ENCODE data around the gene CWC27.

The CWC27 gene

DNA sequence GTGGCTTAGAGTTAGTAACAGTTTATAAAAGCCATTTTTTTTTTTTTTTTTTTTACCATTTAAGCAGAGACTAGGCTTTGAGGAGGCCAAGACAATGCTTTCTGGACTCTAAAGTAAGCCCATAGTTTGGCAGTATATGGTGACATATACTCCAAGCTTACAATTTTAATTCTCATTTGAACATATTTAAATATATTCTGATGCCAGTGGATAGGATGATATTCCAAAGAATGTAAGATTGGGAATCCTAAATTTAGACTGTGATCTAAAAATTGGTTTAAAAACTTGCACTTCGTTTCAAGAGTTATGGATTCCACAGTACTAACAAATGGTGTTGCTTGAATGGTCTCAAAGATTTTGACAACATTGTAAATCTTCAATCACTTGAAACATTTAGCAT, 112.1 kb downstream of the CWC27 start:
- TF ChIP-seq, protein P1, sequence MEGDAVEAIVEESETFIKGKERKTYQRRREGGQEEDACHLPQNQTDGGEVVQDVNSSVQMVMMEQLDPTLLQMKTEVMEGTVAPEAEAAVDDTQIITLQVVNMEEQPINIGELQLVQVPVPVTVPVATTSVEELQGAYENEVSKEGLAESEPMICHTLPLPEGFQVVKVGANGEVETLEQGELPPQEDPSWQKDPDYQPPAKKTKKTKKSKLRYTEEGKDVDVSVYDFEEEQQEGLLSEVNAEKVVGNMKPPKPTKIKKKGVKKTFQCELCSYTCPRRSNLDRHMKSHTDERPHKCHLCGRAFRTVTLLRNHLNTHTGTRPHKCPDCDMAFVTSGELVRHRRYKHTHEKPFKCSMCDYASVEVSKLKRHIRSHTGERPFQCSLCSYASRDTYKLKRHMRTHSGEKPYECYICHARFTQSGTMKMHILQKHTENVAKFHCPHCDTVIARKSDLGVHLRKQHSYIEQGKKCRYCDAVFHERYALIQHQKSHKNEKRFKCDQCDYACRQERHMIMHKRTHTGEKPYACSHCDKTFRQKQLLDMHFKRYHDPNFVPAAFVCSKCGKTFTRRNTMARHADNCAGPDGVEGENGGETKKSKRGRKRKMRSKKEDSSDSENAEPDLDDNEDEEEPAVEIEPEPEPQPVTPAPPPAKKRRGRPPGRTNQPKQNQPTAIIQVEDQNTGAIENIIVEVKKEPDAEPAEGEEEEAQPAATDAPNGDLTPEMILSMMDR (conservative IDR thresholded peaks at IDR 0.05; ENCODE audit: low read length), result no peak
- no peak for TF ChIP-seq EZH2phosphoT487 (IDR thresholded peaks at IDR 0.05; ENCODE audit: borderline replicate concordance)
- H3K4me2 ChIP-seq (ENCODE audit: low read depth, low read length, poor library complexity, severe bottlenecking), result no peak overlapping the region
- H2AFZ ChIP-seq (ENCODE audit: low read length), result no peak overlapping the region
- no peaks in the 10 kb centered on the region for H3K27me3 ChIP-seq (ENCODE audit: insufficient read depth, low read length, poor library complexity, severe bottlenecking)
- no peaks in the 10 kb centered on the region for H3K79me2 ChIP-seq (ENCODE audit: insufficient read depth, low read length)
- H3K4me3 ChIP-seq (ENCODE audit: low read length, poor library complexity, severe bottlenecking), result no peak overlapping the region
- H4K20me1 ChIP-seq (ENCODE audit: insufficient read depth, low read length, poor library complexity, severe bottlenecking), result no peaks in the 10 kb centered on the region
- H3K9me2 ChIP-seq (replicated peaks; ENCODE audit: low read depth, low read length), result no peaks in the 10 kb centered on the region
- H3K9ac ChIP-seq (ENCODE audit: low read depth, low read length, poor library complexity, severe bottlenecking), result no peak overlapping the region
- no peaks in the 10 kb centered on the region for H3K9me3 ChIP-seq (ENCODE audit: insufficient read depth, low read depth, low read length)
- no peaks in the 10 kb centered on the region for H3F3A ChIP-seq (ENCODE audit: low read depth)
- H3K4me1 ChIP-seq (ENCODE audit: insufficient read depth, low read length, poor library complexity, severe bottlenecking), result no peaks in the 10 kb centered on the region
- no peaks in the 10 kb centered on the region for H3K36me3 ChIP-seq (ENCODE audit: insufficient read depth, low read length)

DNA sequence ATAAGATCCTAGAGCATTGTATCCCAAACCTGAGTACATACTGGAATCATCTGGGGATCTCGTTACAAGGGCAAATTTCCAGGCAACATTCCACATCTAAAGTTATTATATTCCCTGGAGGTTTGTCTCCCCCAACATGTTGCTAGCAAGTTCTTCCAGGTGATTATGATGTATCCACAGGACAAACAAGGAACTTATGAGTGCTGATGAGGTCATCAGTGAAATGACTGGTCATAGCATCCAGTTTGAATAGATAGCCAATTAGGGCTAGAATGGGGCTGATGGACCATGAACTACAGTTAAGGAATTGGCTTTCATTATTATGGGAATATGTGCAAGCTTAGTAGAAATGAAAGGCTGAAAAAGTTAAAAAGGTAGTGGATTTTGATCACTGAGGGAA, 115.2 kb downstream of the CWC27 start:
- Histone ChIP-seq H2AFZ (ENCODE audit: low read length) (no peak overlapping the region), H3K9me3 (ENCODE audit: insufficient read depth, low read depth, low read length) (no peaks in the 10 kb centered on the region), H4K20me1 (ENCODE audit: insufficient read depth, low read length, poor library complexity, severe bottlenecking) (no peaks in the 10 kb centered on the region), H3K9me2 (replicated peaks; ENCODE audit: low read depth, low read length) (0 out of 2 replicates have a peak, but pooled peaks cover 3% of the 10 kb centered on the region), H3K27me3 (ENCODE audit: insufficient read depth, low read length, poor library complexity, severe bottlenecking) (no peaks in the 10 kb centered on the region), H3F3A (ENCODE audit: low read depth) (no peaks in the 10 kb centered on the region), H3K79me2 (ENCODE audit: insufficient read depth, low read length) (no peaks in the 10 kb centered on the region), H3K36me3 (ENCODE audit: insufficient read depth, low read length) (no peaks in the 10 kb centered on the region), H3K9ac (ENCODE audit: low read depth, low read length, poor library complexity, severe bottlenecking) (no peak overlapping the region), H3K4me2 (ENCODE audit: low read depth, low read length, poor library complexity, severe bottlenecking) (no peak overlapping the region), H3K4me1 (ENCODE audit: insufficient read depth, low read length, poor library complexity, severe bottlenecking) (no peaks in the 10 kb centered on the region), H3K4me3 (ENCODE audit: low read length, poor library complexity, severe bottlenecking) (no peak overlapping the region)
- TF ChIP-seq, protein P1 (conservative IDR thresholded peaks at IDR 0.05; ENCODE audit: low read length), result no peak
- no peak for TF ChIP-seq EZH2phosphoT487 (IDR thresholded peaks at IDR 0.05; ENCODE audit: borderline replicate concordance)

- H3K79me2 ChIP-seq (ENCODE audit: insufficient read depth, low read length), result no peaks in the 10 kb centered on the region
- no peaks in the 10 kb centered on the region for H3K36me3 ChIP-seq (ENCODE audit: insufficient read depth, low read length)
- H2AFZ ChIP-seq (ENCODE audit: low read length), result no peak overlapping the region
- H3K4me1 ChIP-seq (ENCODE audit: insufficient read depth, low read length, poor library complexity, severe bottlenecking), result no peaks in the 10 kb centered on the region
- H4K20me1 ChIP-seq (ENCODE audit: insufficient read depth, low read length, poor library complexity, severe bottlenecking), result no peaks in the 10 kb centered on the region
- no peaks in the 10 kb centered on the region for H3K9me3 ChIP-seq (ENCODE audit: insufficient read depth, low read depth, low read length)
- no peak for TF ChIP-seq EZH2phosphoT487 (IDR thresholded peaks at IDR 0.05; ENCODE audit: borderline replicate concordance)
- TF ChIP-seq, protein P1 (conservative IDR thresholded peaks at IDR 0.05; ENCODE audit: low read length), result no peak
- no peak overlapping the region for H3K4me2 ChIP-seq (ENCODE audit: low read depth, low read length, poor library complexity, severe bottlenecking)
- H3F3A ChIP-seq (ENCODE audit: low read depth), result no peaks in the 10 kb centered on the region
- no peak overlapping the region for H3K9ac ChIP-seq (ENCODE audit: low read depth, low read length, poor library complexity, severe bottlenecking)
- 0 out of 2 replicates have a peak, but pooled peaks cover 3% of the 10 kb centered on the region for H3K9me2 ChIP-seq (replicated peaks; ENCODE audit: low read depth, low read length)
- no peak overlapping the region for H3K4me3 ChIP-seq (ENCODE audit: low read length, poor library complexity, severe bottlenecking)
- no peaks in the 10 kb centered on the region for H3K27me3 ChIP-seq (ENCODE audit: insufficient read depth, low read length, poor library complexity, severe bottlenecking)
Measured at GRCh38 chr5:64884541-64884940, 115.8 kb downstream of the CWC27 start.
